ENCODE data around the gene APLN.

Gene APLN

DNA sequence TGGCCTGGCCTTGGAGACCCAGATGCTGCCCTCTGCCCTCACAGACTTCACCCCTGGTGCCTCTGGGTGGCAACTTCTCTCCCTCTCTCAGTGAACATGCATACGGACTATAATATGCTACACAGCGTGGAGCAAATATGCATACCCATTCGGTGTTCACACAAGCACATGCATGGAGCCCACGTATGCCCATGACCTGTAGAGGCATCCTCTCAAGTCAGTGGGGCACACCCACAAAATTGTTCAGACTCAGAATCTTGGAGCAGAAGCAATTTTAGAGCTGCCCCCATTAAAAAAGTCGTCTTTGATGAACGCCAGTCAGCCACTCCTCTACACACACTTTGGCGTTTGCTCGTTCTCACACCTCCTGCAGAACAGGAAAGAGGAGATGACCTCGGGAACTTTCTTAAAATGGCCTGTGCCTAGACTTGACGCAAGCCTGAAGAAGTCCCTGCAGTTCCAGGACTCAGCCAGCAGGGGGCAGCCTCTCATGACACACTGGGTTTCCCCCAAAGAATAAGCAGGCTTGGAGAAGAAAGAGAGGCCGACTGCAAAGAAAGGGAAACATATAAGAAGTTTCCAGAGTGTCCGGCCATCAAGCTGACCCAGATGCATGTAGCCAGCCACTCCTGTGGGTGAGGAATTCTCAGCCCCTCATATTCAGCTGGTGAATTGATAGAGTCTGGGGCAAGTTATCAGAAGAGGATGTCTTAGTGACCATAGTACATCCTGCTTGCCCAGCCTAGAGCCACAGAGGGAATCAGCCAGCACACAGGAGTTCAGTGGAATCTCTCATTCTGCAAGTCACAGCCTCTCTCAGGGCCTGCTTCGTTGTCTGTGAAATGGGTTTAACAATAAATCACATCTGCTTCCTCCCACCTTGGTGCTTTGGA, 17.3 kb downstream of the APLN start:
- no peak for DNase-seq

DNA sequence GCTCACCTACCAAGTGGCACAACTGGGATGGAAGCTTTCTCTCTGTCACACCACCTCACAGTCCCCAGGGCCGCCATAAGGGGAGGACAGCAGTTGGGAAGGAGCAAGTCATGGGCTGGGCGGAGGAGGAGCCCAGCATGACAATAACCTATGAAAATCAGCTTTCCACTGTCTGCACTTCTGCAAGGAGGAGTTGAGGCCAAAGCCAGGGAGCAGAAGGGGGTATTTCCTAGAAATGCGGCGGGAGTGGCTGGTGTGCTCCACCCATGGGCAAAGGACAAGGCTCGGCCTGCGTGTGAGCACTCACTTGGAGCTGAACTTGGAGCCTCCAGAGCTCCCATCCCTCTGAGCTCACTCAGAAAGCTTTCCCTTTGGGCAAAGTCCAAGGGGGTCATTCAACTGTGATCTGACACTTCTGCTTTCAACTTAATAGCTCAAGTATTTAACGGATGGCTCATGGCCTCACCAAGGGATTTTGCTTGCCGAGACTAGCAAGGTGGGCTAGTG, 18.5 kb downstream of the APLN start:
- DNase-seq, result no peak

DNA sequence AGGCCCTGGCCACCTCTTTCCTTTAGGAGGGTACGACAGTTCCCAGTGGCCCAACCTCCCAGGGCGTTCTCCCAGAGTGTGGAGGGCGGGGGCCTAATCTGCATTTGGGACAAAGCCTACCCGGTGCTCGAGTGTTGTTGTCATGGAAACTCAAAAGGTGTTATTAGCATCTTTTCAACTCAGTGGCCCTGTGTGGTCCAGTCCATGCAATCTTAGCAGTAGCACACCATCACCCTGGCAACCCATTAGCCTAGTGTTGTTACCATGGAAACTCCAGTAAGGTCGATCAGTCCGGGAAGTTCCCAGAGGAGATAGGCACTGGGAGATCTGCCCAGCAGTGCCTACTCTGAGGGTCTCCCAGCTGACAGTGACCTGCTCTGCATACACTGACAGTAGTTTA, 20.2 kb downstream of the APLN start:
- no peak for DNase-seq

DNA sequence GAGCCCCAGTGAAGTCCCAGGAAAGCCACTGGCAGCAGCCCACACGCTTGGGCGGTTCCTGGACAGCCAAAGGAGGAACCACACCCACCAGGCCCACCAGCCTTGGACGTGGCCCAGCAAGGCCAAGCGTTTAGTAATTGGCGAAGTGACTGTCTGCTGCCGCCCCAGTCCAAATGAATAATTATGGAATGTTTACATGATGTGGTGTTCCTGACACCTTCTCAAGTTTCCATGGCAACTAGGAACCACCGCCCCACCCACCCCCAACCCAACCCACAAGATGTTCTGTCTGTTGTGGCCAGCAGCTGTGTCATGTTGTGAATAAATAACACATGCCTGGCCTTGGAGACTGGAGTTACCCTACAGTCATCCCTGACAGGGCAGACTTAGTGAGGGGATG, 22.3 kb downstream of the APLN start:
- DNase-seq, result no peak

DNA sequence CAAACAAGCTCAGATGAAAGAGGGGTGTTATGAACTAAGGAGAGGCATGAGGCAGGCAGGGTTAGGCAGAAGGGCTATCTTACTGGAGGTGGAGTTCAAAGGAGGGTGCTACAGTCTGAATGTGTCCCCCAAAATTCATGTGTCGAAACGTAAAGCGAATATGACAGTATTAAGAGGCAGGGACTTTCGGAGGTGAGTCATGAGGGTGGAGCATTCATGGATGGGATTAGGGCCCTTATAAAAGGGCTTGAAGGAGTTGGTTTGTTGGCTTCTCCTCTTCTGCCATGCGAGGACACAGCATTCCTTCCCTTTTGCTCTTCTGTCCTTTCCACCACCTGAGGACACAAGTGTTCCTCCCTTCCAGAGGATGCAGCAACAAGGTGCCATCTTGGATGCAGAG, 22.9 kb downstream of the APLN start:
- no peak for DNase-seq

DNA sequence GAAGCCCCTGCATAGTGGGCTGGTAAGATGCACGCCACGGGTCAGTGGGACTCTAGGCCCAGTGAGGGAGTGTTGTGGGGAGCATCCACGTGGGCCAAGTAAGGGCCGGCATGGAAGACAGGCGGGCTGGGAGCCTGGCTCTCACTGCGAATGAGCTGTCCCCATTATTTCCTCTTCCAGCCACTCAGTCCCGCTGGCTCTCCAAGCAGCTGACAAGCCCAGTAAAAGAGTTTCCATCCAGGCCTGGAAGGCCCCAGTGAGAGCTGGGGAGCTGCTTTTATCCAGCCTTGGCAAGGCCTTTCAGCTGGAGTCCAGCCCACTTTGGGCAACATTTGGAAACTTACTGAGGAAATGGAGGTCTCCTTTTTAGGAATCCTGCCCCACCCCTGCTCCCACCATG, 24.9 kb downstream of the APLN start:
- DNase-seq, result no peak

DNA sequence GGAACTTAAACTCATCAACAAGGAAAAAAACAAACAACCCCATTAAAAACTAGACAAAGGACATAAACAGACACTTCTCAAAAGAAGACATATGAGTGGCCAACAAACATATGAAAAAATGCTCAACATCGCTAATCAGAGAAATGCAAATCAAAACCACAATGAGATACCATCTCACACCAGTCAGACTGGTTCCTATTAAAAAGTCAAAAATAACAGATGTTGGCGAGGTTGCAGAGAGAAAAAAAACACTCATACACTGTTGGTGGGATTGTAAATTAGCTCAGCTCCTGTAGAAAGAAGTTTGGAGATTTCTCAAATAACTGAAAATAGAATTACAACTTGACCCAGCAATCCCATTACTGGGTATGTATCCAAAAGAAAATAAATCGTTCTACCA, 28.7 kb downstream of the APLN start:
- no peak for DNase-seq

DNA sequence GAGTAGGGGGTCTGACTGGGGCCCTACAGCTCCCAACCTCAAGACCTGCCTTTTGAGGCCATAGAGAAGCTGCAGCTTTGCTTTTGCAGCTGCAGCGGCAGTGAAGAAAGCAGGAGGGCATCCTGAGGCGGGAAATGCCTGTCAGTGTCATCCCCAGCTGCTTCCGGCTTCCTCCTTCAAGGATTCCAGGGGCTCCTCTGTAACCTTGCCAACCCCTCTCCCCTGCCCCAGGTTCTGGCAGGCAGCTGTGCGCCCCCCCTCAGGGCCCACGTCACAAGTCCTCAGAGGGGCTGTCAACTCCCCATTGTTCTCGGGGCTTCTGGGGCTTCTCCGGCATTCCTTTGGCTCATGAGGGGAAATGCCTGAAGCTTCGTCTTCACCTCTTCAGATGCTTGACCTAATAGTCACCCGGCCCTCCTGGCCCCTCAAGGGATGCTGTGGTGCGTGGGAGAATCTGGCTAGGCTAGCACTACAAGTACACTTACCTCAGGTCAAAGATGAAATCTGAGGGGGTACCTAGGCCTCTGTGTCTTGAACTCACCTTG, 31.9 kb downstream of the APLN start:
- DNase-seq, result no peak

DNA sequence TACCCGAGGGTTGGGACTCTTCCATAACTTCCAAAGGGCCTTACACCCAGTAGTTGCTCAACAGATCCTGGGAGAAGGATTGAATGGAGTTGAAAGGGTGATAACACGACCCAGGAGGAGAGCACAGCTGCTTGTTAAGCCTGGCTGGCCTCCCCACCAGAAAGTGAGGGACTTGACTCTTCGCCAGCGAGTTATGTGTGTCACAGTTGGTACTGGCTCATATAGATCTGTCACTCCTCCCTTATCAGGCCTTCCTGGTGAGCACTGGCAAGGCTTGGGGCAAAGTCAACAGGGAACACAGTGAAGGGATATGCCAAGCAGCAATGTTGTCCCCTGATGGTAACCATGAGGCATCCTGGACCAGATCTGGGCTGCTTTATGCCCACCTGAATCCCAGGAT, 35.8 kb downstream of the APLN start:
- DNase-seq, result no peak

DNA sequence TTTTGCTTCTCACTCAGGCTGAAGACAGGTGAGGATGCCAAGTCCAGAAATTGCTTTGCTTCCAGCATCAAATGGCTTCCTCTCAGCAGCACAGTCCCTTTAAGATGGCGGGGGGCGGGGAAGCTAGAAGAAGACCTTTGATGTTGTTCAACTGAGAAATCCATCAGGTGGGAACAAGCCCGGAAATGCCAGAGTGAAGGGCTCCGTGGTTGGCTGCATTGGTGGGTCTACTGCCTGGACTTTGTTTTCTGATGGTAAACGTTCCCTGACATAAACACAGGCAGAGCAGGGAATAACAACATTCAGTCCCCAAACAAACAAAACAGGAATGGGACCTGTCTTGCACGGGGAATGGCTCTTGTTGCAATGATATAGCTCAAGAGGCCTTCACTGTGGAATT, 37.3 kb downstream of the APLN start:
- no peak for DNase-seq

DNA sequence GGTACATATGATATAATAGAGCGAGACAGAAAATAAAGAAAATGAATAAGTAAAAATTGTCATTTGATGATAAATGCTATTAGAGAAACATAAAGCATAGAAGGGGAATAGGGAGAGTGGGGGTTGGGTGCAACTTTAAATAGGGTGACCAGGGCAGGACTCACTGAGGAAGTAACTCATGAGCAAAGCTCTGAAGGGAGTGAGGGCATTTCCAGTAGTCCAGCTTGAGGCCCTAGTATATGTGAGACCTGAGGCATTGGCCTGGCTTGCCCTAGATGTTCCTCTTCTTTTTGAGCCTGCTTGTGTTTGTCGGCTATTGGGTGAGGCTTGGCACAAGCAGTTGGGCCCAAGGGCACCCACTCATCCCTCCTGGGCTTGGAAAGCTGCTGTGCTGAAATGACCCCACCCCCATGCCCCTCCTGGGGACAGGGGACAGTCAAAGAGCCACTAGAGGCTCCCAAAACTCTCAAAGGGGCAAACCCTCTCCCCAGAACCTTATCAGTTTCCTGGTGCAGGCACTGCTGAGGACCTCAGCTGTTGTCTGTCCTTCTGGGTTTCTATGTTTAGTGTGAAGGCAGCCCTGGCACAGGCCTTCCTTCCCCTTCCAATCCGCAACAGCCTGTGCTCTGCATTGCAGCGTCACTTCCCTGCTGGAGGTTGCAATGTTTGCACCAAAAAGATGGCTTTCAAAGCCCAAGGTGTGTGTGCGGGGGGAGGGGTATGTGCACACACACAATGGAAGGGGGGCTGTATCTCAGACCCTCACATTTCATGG, 40.1 kb downstream of the APLN start:
- no peak for DNase-seq

DNA sequence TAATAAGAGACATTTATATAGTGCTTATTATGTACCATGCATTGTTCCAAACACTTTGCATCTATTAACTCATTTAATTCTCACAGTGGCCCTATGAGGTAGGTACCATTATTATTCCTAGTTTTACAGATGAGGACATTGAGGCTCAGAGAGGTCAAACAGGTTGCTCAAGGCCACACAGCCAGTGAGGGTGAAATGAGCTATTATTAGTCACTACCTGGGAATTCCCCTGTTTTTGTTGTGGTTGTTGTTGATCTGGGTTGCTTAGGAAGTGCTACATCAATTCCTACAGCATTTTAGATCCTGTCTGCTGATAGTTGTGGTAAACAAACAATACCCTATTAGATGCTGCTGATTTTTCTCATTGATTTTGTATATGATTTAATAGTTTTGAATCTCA, 41.2 kb downstream of the APLN start:
- no peak for DNase-seq

DNA sequence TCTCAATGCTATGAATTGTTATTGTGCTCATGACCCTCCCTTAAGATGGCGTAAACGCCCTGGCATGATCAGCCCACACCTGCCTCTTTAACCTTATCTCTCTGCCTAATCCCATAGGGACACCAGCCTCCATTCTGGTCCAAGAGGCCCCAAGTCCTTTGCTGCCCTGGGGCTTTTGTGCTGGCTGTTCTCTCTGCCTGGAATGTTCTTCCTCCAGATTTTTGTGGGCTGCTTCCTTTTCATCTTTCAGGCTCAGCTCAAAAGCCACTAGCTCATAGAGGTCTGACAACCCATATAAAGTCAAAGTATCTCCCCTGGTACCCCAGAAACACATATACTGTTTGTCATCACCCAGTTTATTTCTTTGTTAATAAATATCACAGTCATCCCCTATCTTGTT, 42.4 kb downstream of the APLN start:
- no peak for DNase-seq

DNA sequence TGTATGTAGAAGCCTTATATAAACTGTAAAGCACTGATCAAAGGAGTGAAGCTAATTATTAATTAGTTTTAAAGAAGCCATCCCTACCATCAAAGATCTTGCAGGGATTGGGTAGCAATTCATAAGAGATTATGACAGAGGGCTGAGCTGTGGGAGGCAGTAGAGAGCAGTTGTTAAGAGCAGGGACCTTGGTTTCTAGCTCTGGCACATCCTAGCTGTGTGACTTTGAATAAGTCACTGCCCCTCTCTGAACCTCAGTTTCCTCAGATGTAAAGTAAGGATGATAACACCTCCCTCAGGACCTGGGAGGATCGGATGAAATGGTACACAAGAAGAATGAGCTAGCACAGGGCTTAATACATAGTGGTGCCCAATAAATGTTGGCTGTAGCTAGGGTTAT, 45.4 kb downstream of the APLN start:
- DNase-seq, result no peak

DNA sequence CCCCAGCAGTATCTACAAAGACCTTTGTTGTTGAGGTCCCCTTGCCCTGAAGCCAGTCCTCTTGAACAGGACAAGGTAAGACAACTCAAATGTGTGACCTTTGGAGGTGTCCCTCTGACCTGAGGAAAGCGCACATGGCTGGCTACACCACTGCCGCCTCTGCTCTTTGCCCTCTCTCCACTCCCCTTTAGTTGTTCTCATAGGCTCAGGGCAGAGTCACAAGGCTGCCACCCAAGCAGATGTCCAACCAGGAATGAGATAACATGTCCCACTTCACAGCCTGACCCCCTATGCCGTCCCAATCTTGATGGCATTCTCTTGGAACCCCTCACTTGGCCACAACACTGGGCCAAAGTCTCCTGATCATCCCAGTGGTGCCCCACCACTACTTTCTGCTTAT, 46.3 kb downstream of the APLN start:
- no peak for DNase-seq

DNA sequence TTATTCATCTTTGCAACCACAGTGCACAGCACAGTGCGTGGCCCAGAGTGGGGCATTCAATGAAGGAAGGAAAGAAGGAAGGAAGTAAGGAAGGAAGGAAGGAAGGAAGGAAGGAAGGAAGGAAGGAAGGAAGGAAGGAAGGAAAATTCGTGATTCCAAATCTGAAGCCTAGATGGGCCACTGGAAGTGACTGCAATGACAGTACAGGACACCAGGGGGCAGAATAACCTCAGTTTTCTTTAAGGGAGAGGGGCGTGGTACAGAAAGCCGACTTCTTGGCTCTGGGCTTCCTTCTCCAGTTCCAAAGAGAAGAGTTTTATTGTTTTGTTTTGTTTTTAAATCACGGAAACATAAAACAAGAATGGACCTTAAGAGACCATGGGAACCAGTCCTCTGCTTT, 47.8 kb downstream of the APLN start:
- no peak for DNase-seq

DNA sequence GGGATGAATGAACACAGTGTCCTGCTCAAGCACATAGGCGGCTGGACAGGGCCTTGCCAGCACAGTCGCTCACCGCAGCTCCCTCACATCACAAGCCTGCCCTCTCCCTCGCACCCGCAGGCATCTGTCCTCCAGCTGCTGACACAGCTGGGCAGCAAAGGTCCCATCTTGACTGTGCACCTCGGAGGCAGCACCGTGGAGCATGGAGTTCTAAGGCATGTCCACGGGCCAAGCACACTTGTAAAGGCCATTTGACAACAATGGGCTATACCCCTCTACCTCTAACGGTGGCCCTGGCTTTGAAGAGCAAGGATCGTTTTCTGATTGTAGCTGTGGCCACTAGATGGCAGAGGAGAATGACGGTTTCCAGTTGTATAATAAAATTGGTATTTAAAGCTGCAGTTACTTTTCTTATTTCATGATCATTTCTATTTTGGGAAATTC, 53.8 kb downstream of the APLN start:
- DNase-seq, result no peak

DNA sequence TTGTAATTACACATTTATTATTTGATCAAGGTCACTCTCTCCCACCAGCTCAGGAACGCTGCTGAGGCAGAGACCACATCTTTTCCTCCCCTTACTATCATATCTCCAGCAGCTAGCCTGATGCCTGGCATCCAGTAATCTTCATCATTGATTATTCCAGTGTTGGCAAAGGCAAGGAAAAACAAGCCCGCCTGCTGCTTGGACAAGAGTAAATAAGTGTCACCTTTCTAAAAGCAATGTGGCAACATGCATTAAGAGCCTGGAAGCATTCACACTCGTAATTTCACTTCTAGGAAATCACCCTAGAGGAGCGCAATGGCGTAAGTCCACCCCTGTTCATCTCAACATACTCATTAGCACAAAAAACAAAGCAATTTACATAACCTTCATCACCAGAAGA, 54.8 kb downstream of the APLN start:
- DNase-seq, result no peak

DNA sequence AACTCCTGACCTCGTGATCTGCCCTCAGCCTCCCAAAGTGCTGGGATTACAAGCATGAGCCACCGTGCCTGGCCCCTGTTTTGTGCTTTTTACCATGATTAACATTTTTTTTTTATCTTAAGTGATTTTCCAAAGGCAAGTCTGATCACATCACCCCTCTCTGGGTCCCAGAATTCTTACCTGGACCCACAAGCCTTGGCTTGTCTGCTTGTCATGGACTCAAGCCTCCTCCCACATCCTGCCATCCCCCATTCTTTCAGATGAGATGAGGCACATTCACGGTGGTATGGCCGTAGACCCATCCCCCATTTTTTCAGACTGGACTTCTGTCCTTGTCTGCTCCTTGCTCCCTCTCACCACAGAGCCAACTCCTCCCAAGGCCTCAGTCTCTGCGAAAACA, 55.3 kb downstream of the APLN start:
- no peak for DNase-seq

DNA sequence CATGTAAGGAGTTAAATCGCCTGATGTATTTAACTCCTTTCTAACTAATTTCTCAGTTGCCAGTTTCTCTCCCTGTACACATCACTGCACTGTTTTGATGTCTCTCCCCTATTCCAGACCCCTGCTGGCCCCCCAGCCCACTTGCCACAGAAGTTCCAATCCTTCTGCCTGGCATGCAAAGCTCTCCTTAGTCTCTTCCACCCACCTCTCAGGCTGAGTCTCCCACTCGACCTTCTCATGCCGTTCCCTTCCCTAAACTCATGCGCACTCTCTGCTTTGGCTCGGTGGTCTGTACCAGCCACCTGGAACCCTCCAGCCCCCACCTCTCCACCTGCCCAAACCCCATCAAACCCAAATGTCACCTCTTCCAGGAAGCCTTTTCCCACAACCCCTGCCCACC, 56.9 kb downstream of the APLN start:
- no peak for DNase-seq

DNA sequence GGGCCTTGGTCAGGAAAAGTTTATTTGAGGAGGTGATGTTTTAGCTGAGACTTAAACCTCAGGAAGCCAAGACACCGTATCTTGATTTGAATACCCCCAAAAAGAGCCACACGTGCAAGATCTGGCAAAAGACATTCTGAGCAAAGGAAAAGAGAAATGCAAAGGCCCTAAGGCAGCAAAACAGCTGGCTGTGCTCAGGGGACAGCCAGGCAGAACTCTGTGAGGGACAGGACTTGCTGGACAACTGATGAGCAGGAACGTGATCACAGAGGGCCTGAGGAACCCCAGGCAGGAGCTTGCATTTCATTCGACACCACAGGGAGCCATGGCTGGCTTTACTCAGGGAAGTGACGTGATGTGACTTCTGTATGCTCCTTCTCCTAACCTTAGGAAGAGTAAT, 58.7 kb downstream of the APLN start:
- no peak for DNase-seq
